Osteocyte (in vitro differentiated cells): ENCODE data around the gene CSF1R. TPM values are rescaled to one million over a fixed set of nuclear protein-coding genes. Genes with fewer than 3 reads are reported as not detected.

Source experiments
- DNase-seq: peaks from one replicate; pipeline ENCODE4 v3.0.0; 2021; ENCODE audit warnings: mixed read lengths; ENCODE audit not compliant: unreplicated experiment; ENCODE audit errors: extremely low spot score
- H3K27ac Mint-ChIP-seq: one replicate; pipeline ENCODE4 v1.8.0; 2021; ENCODE audit warnings: mild to moderate bottlenecking, mixed read lengths; ENCODE audit not compliant: unreplicated experiment
- H3K27me3 Mint-ChIP-seq: one replicate; pipeline ENCODE4 v1.8.0; 2021; ENCODE audit warnings: mixed read lengths; ENCODE audit not compliant: unreplicated experiment
- H3K36me3 Mint-ChIP-seq: one replicate; pipeline ENCODE4 v1.8.0; 2021; ENCODE audit warnings: mixed read lengths; ENCODE audit not compliant: unreplicated experiment
- H3K4me1 Mint-ChIP-seq: one replicate; pipeline ENCODE4 v1.8.0; 2021; ENCODE audit warnings: mixed read lengths; ENCODE audit not compliant: unreplicated experiment
- H3K4me3 Mint-ChIP-seq: one replicate; pipeline ENCODE4 v1.8.0; 2021; ENCODE audit warnings: mild to moderate bottlenecking, moderate library complexity, mixed read lengths; ENCODE audit not compliant: unreplicated experiment
- H3K9me3 Mint-ChIP-seq: one replicate; pipeline ENCODE4 v1.8.0; 2021; ENCODE audit warnings: mixed read lengths; ENCODE audit not compliant: unreplicated experiment
- CTCF ChIP-seq: fragments of 200-600 bp; sonication (generic); IDR thresholded peaks from 2 replicates; pipeline ENCODE4 v1.5.0; 2021; ENCODE audit warnings: antibody characterized with exemption, mild to moderate bottlenecking, moderate library complexity
- total RNA-seq: library from RNA; stranded (reverse); gene quantifications from 2 replicates; pipeline ENCODE4 v1.2.1, GENCODE V29; 2021

The CSF1R gene
- total RNA-seq, 1 donor from 2014 or later = 1.2 TPM

GRCh38 chr5:150077060-150077459 lies 9.3 kb downstream of the CSF1R start:
- no peak overlapping the region for H3K4me3 Mint-ChIP-seq
- no peaks in the 10 kb centered on the region for H3K27me3 Mint-ChIP-seq
- no peak for TF ChIP-seq CTCF
- H3K27ac Mint-ChIP-seq = no peak overlapping the region
- peaks cover 4% of the 10 kb centered on the region for H3K36me3 Mint-ChIP-seq
- DNase-seq = peak; percentile 32
- peaks cover 4% of the 10 kb centered on the region for H3K9me3 Mint-ChIP-seq
- peaks cover 8% of the 10 kb centered on the region for H3K4me1 Mint-ChIP-seq

GRCh38 chr5:150075806-150076205 lies 10.5 kb downstream of the CSF1R start:
- TF ChIP-seq CTCF = no peak
- Mint-ChIP-seq H3K27me3 (no peaks in the 10 kb centered on the region), H3K9me3 (peaks cover 4% of the 10 kb centered on the region), H3K27ac (no peak overlapping the region), H3K36me3 (peaks cover 4% of the 10 kb centered on the region), H3K4me1 (peaks cover 6% of the 10 kb centered on the region), H3K4me3 (no peak overlapping the region)
- DNase-seq = peak; percentile 57

GRCh38 chr5:150075233-150075632 lies 11.1 kb downstream of the CSF1R start:
- peaks cover 4% of the 10 kb centered on the region for H3K9me3 Mint-ChIP-seq
- no peak for TF ChIP-seq CTCF
- H3K27ac Mint-ChIP-seq = no peak overlapping the region
- no peaks in the 10 kb centered on the region for H3K27me3 Mint-ChIP-seq
- peaks cover 4% of the 10 kb centered on the region for H3K36me3 Mint-ChIP-seq
- no peak overlapping the region for H3K4me3 Mint-ChIP-seq
- DNase-seq = peak; percentile 44
- H3K4me1 Mint-ChIP-seq = peaks cover 6% of the 10 kb centered on the region

GRCh38 chr5:150073677-150074076 lies 12.7 kb downstream of the CSF1R start:
- peaks cover 4% of the 10 kb centered on the region for H3K9me3 Mint-ChIP-seq
- H3K36me3 Mint-ChIP-seq = peaks cover 4% of the 10 kb centered on the region
- no peak for DNase-seq
- TF ChIP-seq CTCF = no peak
- peaks cover 5% of the 10 kb centered on the region for H3K4me1 Mint-ChIP-seq
- no peak overlapping the region for H3K27ac Mint-ChIP-seq
- H3K4me3 Mint-ChIP-seq = no peak overlapping the region
- H3K27me3 Mint-ChIP-seq = no peaks in the 10 kb centered on the region

- Mint-ChIP-seq H3K9me3 (peaks cover 4% of the 10 kb centered on the region), H3K27me3 (no peaks in the 10 kb centered on the region), H3K4me1 (peaks cover 8% of the 10 kb centered on the region), H3K36me3 (peaks cover 4% of the 10 kb centered on the region), H3K27ac (no peak overlapping the region), H3K4me3 (no peak overlapping the region)
- peak; percentile 36 for DNase-seq
- no peak for TF ChIP-seq CTCF
These were observed 13.2 kb downstream of the CSF1R start for GRCh38 chr5:150073086-150073625.
